ACC112 (cell line): ENCODE results near the gene TALDO1.

ENCODE experiments used
- H2AFZ ChIP-seq: fragments of 200-600 bp; sonication (generic); one replicate; pipeline ENCODE4 v1.6.0; 2017; ENCODE audit warnings: antibody characterized with exemption, low read length; ENCODE audit not compliant: unreplicated experiment
- H3K27ac ChIP-seq: fragments of 200-600 bp; sonication (generic); 2 replicates; pipeline ENCODE4 v1.5.1; 2014; ENCODE audit warnings: low read depth, mild to moderate bottlenecking, antibody characterized with exemption, low read length, moderate library complexity
- H3K27me3 ChIP-seq: fragments of 200-600 bp; sonication (generic); 2 replicates; pipeline ENCODE4 v1.6.1; 2014; ENCODE audit warnings: mild to moderate bottlenecking, antibody characterized with exemption, low read length, moderate library complexity, mixed read lengths; ENCODE audit not compliant: insufficient read depth
- H3K36me3 ChIP-seq: fragments of 200-600 bp; sonication (generic); 2 replicates; pipeline ENCODE4 v1.6.1; 2016; ENCODE audit warnings: mild to moderate bottlenecking, antibody characterized with exemption, low read length, moderate library complexity, mixed read lengths; ENCODE audit not compliant: insufficient read depth
- H3K4me1 ChIP-seq: fragments of 200-600 bp; sonication (generic); one replicate; pipeline ENCODE4 v1.6.1; 2016; ENCODE audit warnings: low read length, mixed read lengths; ENCODE audit not compliant: insufficient read depth, unreplicated experiment, control insufficient read depth
- H3K4me3 ChIP-seq: fragments of 200-600 bp; sonication (generic); 2 replicates; pipeline ENCODE4 v1.5.1; 2014; ENCODE audit warnings: mild to moderate bottlenecking, low read depth, low read length
- H3K79me2 ChIP-seq: fragments of 200-600 bp; sonication (generic); one replicate; pipeline ENCODE4 v1.6.0; 2016; ENCODE audit warnings: low read length; ENCODE audit not compliant: control insufficient read depth, unreplicated experiment, insufficient read depth

The TALDO1 gene

GRCh38 chr11:719214-720016 is 27.8 kb upstream of the TALDO1 start:
- H3K36me3 ChIP-seq = no peaks in the 10 kb centered on the region
- no peak overlapping the region for H3K27ac ChIP-seq
- no peak overlapping the region for H3K4me3 ChIP-seq
- H3K27me3 ChIP-seq = no peaks in the 10 kb centered on the region
- H2AFZ ChIP-seq = no peak overlapping the region
- no peaks in the 10 kb centered on the region for H3K79me2 ChIP-seq
- no peaks in the 10 kb centered on the region for H3K4me1 ChIP-seq

GRCh38 chr11:720017-720641 is 27.1 kb upstream of the TALDO1 start:
- Histone ChIP-seq H3K79me2 (no peaks in the 10 kb centered on the region), H3K4me3 (no peak overlapping the region), H3K4me1 (no peaks in the 10 kb centered on the region), H2AFZ (no peak overlapping the region), H3K27me3 (no peaks in the 10 kb centered on the region), H3K36me3 (no peaks in the 10 kb centered on the region), H3K27ac (no peak overlapping the region)

- Histone ChIP-seq H3K27me3 (no peaks in the 10 kb centered on the region), H2AFZ (no peak overlapping the region), H3K4me3 (no peak overlapping the region), H3K4me1 (no peaks in the 10 kb centered on the region), H3K27ac (no peak overlapping the region), H3K79me2 (no peaks in the 10 kb centered on the region), H3K36me3 (no peaks in the 10 kb centered on the region)
These were observed 26.5 kb upstream of the TALDO1 start for GRCh38 chr11:720642-721246.

- peaks cover under 1% of the 10 kb centered on the region for H3K4me1 ChIP-seq
- H3K79me2 ChIP-seq = no peaks in the 10 kb centered on the region
- H3K4me3 ChIP-seq = no peak overlapping the region
- H3K36me3 ChIP-seq = no peaks in the 10 kb centered on the region
- no peak overlapping the region for H3K27ac ChIP-seq
- H3K27me3 ChIP-seq = no peaks in the 10 kb centered on the region
- no peak overlapping the region for H2AFZ ChIP-seq
These were observed 26.0 kb upstream of the TALDO1 start for GRCh38 chr11:721247-721740.

GRCh38 chr11:721741-722345 is 25.4 kb upstream of the TALDO1 start:
- no peak overlapping the region for H3K27ac ChIP-seq
- no peaks in the 10 kb centered on the region for H3K27me3 ChIP-seq
- H2AFZ ChIP-seq = no peak overlapping the region
- no peaks in the 10 kb centered on the region for H3K79me2 ChIP-seq
- H3K4me1 ChIP-seq = peaks cover 6% of the 10 kb centered on the region
- H3K36me3 ChIP-seq = no peaks in the 10 kb centered on the region
- H3K4me3 ChIP-seq = no peak overlapping the region

GRCh38 chr11:722346-722811 is 24.9 kb upstream of the TALDO1 start:
- H3K4me1 ChIP-seq = peaks cover 9% of the 10 kb centered on the region
- no peak overlapping the region for H2AFZ ChIP-seq
- H3K27me3 ChIP-seq = no peaks in the 10 kb centered on the region
- no peak overlapping the region for H3K4me3 ChIP-seq
- no peak overlapping the region for H3K27ac ChIP-seq
- H3K79me2 ChIP-seq = no peaks in the 10 kb centered on the region
- H3K36me3 ChIP-seq = no peaks in the 10 kb centered on the region

- H3K27ac ChIP-seq = no peak overlapping the region
- no peaks in the 10 kb centered on the region for H3K36me3 ChIP-seq
- H3K27me3 ChIP-seq = no peaks in the 10 kb centered on the region
- peaks cover 19% of the 10 kb centered on the region for H3K4me1 ChIP-seq
- no peak overlapping the region for H2AFZ ChIP-seq
- H3K4me3 ChIP-seq = no peak overlapping the region
- H3K79me2 ChIP-seq = no peaks in the 10 kb centered on the region
These were observed 24.0 kb upstream of the TALDO1 start for GRCh38 chr11:723120-723883.

GRCh38 chr11:724049-724777 is 23.1 kb upstream of the TALDO1 start:
- no peaks in the 10 kb centered on the region for H3K79me2 ChIP-seq
- no peaks in the 10 kb centered on the region for H3K36me3 ChIP-seq
- H3K4me3 ChIP-seq = no peak overlapping the region
- H3K27ac ChIP-seq = no peak overlapping the region
- peaks cover 28% of the 10 kb centered on the region for H3K4me1 ChIP-seq
- no peak overlapping the region for H2AFZ ChIP-seq
- H3K27me3 ChIP-seq = no peaks in the 10 kb centered on the region

GRCh38 chr11:724778-725386 is 22.4 kb upstream of the TALDO1 start:
- Histone ChIP-seq H3K27ac (no peak overlapping the region), H3K4me3 (no peak overlapping the region), H3K4me1 (peaks cover 28% of the 10 kb centered on the region), H2AFZ (no peak overlapping the region), H3K79me2 (no peaks in the 10 kb centered on the region), H3K27me3 (no peaks in the 10 kb centered on the region), H3K36me3 (no peaks in the 10 kb centered on the region)
